GM18867 (cell line): Measurements from ENCODE around the gene ISM1.

Experiments
- ATAC-seq: cut with Tn5 transposase; IDR thresholded peaks from one replicate; pipeline ENCODE4 v1.9.1; 2021; ENCODE audit warnings: mild to moderate bottlenecking, moderate library complexity; ENCODE audit not compliant: unreplicated experiment

Gene ISM1

DNA sequence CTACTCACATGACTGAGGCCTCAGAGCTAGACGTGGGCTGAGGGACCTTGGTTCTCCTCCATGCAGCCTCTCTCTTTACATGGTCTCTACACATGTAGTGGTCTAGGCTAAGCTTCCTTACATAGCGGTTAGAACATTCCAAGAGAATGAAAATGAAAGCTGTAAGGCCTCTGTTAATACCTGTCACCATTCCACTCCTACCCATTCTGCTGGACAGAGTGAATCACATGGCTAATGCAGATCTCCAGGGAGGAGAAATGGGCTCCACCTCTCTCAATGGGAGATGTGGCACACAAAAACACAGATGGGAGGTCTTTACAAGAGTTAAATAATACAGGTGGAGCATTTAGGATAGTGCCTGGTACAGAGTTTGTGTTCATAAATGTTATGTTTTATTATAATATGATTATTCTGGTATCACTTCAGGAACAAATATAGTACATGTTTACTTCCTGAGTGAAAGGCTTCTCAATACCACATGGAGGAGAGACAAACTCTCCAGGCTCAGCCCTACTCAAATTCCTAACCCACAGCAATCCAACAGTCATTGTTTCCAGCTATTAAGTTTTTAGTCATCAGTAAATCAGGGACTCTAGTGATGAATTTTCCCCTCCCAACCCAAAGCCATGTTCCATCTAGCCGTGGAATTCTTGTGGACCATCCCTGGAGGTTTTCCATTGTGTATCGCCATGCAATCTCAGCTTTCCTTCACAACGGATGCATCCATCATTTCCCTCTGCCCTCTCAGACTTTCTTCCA lies 57.9 kb downstream of the ISM1 start:
- no peak for ATAC-seq

DNA sequence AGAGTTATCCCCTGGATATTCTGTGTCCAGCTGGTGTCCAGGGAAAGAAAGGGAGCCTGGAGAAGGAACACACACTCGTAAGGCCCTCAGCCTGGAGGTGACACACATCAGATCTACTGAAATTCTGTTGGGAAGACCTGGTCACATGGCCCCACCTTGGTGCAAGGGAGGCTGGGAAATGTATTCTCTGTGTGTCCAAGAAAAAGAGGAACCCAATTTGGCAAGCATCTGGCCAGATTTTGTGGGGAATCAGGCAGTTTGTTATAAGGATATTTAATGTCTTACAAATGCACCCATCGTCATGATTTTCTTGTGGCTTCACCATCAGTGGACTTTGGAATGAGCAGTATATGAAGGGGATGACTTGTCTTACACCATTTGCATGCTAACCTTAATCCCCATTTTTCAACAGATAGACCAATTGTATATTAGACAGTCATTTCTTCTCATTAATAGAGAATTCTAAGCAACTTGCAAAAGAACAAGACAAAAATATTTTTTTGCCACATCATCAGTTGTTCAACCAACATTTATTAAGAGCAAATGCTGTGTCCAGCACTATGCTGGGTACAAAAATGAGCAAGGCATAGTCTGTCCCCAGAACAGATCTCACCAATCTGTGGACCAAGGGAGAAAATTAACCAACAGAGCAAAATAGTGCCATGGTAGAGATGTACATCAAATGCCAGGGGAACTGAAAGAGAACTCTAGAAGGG lies 59.7 kb downstream of the ISM1 start:
- no peak for ATAC-seq

DNA sequence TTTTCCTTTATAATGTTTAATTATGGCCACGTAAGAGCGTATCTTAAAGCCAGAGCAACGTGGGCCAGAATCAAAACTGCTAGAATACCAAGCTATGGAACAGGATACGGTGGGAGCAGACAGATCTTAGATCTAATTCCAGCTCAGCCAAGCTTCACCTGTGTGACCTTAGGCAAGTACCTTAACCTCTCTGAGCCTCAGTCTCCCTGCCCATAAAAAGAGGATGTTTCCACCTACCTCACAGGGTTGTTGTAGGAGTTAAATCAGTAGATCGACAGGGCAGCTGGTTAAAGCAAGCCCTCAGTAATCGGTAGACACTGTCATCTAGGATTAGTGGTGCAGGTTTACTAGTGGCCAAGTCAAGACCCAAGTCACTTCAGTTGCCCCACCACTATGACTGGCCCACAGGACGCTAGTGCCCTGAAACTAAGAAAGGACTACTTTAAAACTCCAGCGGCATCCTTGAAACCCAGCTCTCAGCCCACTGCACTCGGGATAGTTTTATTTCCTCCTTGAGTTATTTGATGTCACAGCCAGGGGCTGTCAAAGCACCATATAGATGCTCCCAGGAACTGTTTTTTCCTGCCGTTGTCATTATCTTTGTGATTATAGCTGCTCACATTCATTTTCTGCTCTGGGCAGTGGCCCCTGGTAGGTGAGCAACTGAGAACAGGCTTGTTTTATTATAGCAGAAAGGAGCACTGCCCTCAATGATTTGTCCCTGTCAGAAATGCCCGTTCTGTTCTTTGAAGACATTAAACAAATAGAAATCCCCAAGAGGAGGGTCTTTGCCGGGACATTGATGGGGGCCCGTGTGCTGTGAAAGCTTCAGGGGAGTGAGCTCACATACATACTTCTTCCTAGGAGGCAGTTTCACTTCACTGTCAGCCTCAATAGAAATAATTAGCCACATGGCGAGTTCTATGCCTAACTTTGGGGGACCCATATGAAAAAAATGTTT lies 63.1 kb downstream of the ISM1 start:
- ATAC-seq, result no peak

DNA sequence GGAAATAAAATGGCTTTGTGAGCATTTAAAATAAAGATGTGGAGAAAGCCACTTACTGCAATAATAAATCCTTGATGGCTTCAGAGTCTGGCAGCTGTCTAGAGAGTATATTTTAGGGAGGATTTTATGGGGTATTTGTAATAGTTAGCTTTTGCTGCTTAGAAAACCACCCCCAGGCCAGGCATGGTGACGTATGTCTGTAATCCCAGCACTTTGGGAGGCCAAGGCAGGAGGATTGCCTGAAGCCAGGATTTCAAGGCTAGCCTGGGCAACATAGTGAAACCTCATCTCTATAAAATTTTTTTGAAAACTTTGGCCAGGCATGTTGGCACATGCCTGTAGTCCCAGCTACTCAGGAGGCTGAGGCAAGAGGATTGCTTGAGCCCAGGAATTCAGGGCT lies 63.8 kb downstream of the ISM1 start:
- ATAC-seq, result no peak

DNA sequence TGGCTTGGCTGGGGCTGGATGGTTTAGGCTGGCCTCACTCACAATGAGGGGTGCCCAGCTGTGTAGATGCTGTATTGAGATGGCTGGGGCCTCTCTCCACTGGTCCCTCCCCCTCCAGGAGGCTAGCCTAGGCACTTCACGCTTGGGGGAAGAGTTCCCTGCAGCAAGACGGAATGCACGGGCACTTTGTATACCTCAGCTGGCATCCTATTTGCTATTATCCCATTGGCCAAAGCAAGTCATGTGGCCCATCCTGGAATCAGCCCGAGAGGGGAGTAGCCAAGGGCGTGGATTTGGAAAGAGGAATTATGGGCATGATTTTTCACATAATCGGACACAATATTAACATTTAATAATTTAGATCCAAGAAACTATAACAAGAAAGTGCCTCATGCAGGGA lies 64.3 kb downstream of the ISM1 start:
- no peak for ATAC-seq

DNA sequence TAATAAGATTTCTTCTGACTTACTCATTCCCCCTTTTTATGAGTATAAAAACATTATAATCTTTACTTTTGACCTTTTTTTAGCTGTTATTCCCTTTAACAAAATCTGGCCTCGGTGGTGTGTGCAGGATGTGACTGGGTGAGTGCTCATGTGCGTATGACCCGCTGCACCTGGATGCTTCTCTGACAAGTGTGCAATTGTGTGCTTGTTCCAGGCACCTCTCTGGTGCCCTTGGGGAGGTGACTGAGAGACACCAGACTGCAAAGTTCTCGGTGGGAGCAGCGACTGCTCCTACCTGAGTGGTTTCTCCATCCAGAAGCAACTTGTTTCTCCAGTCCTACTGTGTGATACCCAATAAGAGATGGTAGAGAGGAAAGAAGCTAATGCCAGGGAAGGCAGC lies 65.0 kb downstream of the ISM1 start:
- no peak for ATAC-seq

DNA sequence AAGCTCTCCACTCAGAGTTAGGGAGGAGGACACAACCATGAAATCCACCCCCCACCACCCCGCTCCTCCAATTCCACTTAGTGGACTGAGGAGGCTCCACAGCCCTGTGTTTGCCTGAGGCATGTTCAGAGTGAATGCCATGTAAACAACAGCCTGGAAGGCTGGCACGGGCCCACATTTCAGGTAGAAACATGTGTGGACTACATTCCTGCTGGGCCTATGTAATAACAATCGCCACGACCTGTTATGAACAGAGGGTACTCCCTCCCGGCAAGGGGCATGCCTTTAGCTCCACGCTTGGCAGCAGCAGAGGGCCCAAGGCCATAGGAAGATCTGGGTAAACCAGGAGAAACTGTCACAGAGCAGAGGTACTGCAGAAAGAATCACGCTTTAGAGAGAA lies 65.5 kb downstream of the ISM1 start:
- ATAC-seq, result no peak

DNA sequence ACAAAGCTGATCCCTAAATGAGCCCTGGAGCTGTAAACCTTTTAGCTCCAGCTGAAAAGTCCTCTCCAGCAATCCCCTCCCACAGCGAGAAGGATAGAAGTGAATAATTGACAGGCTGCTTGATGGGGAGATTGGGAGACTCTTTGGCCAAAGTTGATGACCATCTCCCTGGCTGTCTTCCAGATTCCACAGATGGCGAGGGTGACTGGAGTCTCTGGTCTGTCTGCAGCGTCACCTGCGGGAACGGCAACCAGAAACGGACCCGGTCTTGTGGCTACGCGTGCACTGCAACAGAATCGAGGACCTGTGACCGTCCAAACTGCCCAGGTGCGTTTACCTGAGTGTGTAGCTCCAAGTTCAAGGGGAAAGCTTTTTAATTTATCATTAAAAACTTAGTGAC lies 67.3 kb downstream of the ISM1 start:
- ATAC-seq, result no peak

DNA sequence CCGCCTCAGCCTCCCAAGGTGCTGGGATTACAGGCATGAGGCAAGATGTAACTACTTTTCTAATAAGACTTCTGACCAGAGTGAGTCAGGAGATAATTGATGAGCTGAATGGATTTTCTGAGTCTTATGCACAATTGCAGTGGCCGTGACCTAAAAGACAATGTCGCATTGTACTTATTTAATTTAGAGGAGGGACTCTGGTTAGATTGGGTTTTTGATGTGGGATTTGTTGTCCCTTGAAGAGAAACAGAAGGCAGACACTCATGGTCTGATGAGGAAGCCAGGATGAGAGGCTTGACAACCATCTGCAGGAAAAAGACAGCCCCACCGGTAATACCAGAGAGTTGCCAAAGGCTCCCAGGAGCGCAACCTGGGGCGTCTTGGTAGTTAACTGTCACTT lies 68.0 kb downstream of the ISM1 start:
- no peak for ATAC-seq

DNA sequence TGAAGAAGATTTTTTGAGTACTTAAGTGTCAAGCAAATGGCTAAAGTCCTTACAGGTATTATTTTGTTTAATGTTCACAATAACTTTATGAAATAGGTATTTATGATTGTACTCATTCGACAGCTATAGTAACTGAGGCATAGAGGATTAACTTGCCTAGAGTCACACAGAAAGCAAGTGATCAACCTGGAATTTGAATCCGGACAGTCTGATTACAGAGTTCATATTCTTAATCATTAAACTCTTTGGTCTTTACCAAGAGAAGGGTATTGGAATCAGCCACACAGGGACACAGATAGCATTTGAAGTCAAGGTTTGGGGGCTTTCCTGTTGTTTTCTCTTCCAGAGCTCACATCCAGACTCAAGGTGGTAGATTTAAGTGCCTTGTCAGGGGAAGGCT lies 69.7 kb downstream of the ISM1 start:
- ATAC-seq, result no peak

DNA sequence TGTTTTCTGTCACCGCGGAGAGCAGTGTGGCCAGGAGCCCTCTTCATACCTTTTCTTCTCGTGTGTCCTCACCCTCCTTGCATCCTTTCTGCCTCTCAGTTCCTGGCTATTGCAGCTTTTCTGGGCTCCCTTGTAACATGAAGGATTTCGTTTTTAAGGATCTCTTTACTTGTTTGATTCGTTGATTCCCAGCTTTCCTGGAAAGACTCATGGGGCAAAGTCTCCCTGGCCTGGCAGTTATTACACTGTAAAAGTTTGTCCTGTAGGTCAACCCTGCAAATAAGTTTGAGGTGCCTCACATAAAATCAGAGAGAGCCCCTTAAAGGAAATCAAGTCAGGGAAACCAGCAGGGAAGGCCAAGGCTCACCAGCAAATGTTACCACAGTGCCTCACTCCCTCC lies 70.1 kb downstream of the ISM1 start:
- no peak for ATAC-seq

DNA sequence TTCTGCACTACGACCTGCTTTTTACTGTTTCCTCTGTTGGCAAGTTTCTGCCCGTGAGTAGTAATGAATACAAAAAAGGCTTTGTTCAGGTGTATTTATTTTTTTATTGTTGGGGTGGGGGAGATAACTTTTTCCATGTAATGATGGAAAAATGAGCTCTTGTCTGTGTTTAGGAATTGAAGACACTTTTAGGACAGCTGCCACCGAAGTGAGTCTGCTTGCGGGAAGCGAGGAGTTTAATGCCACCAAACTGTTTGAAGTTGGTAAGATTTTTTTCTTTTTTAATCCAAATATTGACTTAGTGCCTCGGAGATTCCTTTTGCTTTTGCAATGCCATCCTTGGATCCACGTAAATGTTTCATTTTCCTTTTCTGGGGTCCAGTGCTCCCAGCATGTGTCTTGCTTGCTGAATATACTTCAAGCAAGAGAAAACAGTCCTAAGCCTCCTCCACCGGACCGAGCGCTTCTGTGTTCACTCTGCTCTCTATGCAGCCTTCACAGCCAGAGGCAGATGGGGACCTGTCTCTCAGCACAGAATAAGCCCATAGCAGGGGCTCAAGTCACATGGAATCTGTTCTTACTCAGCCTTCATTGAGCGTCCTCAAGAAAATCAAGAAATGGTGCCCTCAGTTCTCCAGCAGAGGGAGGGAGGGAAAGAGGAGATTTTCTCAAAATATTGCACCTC lies 71.3 kb downstream of the ISM1 start:
- no peak for ATAC-seq

DNA sequence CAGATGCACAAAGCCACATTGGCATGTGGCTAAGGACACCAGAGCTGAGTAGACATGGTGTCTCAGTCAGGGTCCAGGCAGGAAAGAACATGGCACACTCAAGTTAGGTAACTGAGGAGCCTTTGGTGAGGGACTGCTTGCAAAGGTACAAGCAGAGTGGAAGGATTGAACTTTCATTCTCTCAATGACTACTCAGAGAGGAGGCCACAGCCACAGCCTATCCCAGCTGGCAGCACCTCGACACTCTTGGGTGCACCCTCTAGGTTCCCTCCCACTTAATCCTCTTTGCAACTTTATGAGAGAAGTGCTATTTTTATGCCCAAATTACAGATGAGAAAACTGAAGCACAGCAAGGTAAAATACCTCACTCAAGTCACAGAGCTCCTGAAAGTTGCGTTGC lies 73.4 kb downstream of the ISM1 start:
- ATAC-seq, result no peak

DNA sequence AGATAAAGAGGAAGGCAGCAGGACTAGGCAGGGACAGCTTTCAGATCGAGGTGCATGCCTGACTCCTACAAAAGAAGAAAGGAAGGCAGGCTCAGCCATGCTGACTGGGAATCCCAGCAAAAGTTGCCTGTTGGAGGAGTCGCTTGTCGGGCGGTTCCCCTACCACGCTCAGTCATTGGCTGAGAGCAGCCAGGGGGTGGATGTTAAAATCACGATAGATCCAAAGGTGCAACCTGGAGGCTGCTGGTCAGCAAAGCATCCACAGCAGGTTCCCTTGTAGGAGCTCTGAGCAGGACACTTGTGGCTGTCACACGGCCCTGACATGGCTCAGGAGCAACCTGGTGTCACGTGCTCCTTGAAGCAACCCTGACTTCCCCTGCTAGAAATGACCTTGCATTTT lies 74.6 kb downstream of the ISM1 start:
- no peak for ATAC-seq

DNA sequence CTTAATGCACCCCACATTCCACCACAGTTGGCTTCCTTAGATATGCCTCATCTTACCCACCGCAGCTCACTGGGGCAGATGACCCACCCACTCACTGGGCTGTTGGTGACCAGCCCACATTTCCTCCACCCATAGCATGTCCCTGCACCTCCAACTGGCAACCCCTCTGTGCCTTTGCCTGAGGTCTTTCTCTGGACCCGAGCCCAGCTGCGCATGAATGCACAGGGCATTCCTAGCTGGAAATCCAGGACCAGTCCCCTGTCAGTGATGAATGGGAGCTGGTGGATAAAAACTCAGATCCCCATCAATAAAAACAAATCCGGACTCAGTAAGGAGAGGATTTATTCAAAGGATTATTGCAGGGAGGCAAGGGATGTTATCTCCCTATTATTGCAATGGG lies 75.0 kb downstream of the ISM1 start:
- no peak for ATAC-seq

DNA sequence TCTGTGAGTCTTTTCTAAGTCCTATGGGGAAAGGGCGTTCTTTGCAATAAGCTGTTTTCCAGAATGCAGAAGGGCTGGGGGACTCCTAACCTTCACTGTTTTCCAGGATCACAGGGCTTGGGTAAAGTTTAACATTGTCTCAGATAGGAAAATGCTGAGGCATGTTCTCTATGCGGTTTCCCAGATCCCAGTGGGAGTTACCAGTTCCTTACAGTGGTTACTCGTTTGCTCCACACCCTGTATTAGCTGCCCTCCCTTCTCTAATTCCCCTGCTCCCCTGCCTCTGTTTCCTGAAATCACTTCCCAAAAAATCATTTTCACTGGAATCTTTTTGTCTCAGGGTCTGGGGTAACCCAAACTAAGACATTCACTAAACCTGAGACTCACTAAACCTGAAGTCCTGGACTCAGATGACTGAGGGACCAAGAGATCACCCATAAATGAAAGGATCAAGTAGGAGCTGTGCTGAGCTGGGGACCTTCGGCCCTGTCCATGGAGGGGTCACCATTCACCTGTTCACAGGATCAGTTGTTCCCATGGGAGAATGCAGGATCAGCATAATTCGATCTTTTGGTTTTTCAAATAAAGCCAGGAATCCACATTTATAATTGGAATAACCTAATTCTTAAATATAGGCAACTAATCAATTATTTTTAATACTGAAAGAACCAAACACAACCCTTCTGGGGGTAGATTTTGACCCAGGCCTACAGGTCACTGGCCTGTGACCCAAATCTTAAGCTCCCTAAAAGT lies 76.2 kb downstream of the ISM1 start:
- no peak for ATAC-seq

DNA sequence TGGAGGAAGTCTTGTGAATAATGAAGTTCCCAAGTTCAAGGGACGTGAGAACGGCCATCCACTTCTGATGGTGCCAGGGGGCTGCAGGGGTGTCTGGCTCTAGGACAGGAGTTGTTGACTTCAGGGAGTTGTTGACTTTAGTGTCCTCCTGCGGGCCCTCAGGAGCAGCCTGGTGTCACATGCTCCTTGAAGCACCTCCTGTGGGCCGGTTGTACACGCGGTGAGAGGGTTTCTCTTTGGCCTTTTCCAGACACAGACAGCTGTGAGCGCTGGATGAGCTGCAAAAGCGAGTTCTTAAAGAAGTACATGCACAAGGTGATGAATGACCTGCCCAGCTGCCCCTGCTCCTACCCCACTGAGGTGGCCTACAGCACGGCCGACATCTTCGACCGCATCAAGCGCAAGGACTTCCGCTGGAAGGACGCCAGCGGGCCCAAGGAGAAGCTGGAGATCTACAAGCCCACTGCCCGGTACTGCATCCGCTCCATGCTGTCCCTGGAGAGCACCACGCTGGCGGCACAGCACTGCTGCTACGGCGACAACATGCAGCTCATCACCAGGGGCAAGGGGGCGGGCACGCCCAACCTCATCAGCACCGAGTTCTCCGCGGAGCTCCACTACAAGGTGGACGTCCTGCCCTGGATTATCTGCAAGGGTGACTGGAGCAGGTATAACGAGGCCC lies 77.8 kb downstream of the ISM1 start:
- ATAC-seq, result no peak

DNA sequence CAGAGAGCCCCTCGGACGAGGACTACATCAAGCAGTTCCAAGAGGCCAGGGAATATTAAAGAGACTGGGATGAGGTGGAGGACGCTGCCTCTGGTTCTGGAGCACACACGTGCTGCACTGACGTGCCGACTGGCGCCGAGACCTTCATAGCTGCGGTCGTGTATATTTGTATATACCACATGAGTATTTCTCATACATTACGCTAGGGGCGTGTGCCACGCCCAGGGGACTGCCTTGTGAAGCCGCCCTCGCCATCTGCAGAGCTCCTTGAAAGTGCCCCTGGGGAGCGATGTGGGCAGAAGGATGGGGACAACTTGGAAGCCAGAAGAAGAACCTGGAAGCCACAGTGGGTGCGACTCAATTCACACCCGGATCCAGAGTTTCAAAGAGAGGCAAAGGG lies 78.3 kb downstream of the ISM1 start:
- ATAC-seq, result no peak

DNA sequence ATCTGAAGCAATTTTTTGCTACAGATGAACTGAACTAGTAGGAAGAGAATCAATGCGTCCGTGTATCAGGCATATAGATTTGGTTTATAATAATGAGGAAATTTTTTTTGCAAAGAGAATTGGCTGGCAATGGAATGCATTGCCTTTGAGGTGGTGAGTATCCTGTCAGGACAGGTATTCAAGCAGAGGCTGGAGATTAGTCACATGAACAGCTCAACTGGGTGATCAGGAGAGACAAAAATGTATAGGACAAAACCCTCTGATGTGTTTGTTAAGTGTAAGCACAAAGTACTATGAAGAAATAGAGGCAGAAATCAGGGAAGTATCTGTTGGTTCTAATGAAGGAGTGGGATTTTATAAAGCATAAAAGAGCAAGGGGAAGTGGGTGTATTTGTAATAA lies 80.5 kb downstream of the ISM1 start:
- ATAC-seq, result no peak
